OCI-LY7 (cell line): ENCODE measurements around the gene FBXO47. TPM values are rescaled to one million over a fixed set of nuclear protein-coding genes. Genes with fewer than 3 reads are reported as not detected.

Experiments used
- BruUV-seq: library from RNA; stranded (reverse); fragments of 400-500 nt; replicated peaks from 2 replicates; lab custom pipeline; 2021; lab: Mats Ljungman, UMichigan
- CTCF ChIA-PET: fragments of 300-600 bp; sonication (Branson Sonifier 250); formaldehyde crosslinking; loops from one replicate; lab custom pipeline; 2022; ENCODE audit warnings: antibody characterized with exemption; ENCODE audit not compliant: unreplicated experiment; lab: Charles Lee
- POLR2A ChIA-PET: fragments of 300-600 bp; sonication (Branson Sonifier 250); formaldehyde crosslinking; loops from one replicate; lab custom pipeline; 2022; ENCODE audit warnings: antibody characterized with exemption; lab: Charles Lee
- DNase-seq: peaks from one replicate; pipeline ENCODE4 v3.0.0-alpha.2; 2015; ENCODE audit warnings: low spot score
- H2AFZ ChIP-seq: fragments of 200-600 bp; sonication (generic), shearing (Covaris generic); 2 replicates; pipeline ENCODE4 v1.6.1; 2014; ENCODE audit warnings: mild to moderate bottlenecking, antibody characterized with exemption, low read length, moderate library complexity
- H3K27ac ChIP-seq: fragments of 200-600 bp; sonication (generic); 2 replicates; pipeline ENCODE4 v1.5.1; 2014; ENCODE audit warnings: mixed run types, low read depth, mild to moderate bottlenecking, moderate library complexity, low read length, inconsistent platforms; ENCODE audit not compliant: poor library complexity, severe bottlenecking
- H3K36me3 ChIP-seq: fragments of 200-600 bp; sonication (generic); 2 replicates; pipeline ENCODE4 v1.6.1; 2014; ENCODE audit warnings: mild to moderate bottlenecking, antibody characterized with exemption, low read length, moderate library complexity, mixed read lengths; ENCODE audit not compliant: insufficient read depth
- H3K4me1 ChIP-seq: fragments of 200-600 bp; sonication (generic); 2 replicates; pipeline ENCODE4 v1.5.1; 2014; ENCODE audit warnings: mild to moderate bottlenecking, low read length; ENCODE audit not compliant: insufficient read depth, poor library complexity, severe bottlenecking
- H3K4me2 ChIP-seq: fragments of 200-600 bp; sonication (generic); 2 replicates; pipeline ENCODE4 v1.6.1; 2014; ENCODE audit warnings: mild to moderate bottlenecking, low read length
- H3K4me3 ChIP-seq: fragments of 200-600 bp; sonication (generic); 2 replicates; pipeline ENCODE4 v1.5.1; 2014; ENCODE audit warnings: mild to moderate bottlenecking, low read depth, low read length; ENCODE audit not compliant: poor library complexity, severe bottlenecking
- H3K79me2 ChIP-seq: fragments of 200-600 bp; sonication (generic); 2 replicates; pipeline ENCODE4 v1.6.1; 2016; ENCODE audit warnings: low read depth, mild to moderate bottlenecking, low read length, moderate library complexity, mixed read lengths; ENCODE audit not compliant: insufficient read depth
- H3K9me2 ChIP-seq: fragments of 200-600 bp; sonication (generic); 2 replicates; pipeline ENCODE4 v1.6.1; 2016; ENCODE audit warnings: mild to moderate bottlenecking, low read length, mixed read lengths; ENCODE audit not compliant: insufficient read depth
- H3K9me3 ChIP-seq: fragments of 200-600 bp; sonication (generic); 2 replicates; pipeline ENCODE4 v1.6.1; 2014; ENCODE audit warnings: mild to moderate bottlenecking, mixed run types, low read length, mixed read lengths
- H4K20me1 ChIP-seq: fragments of 200-600 bp; sonication (generic); 2 replicates; pipeline ENCODE4 v1.6.1; 2014; ENCODE audit warnings: mild to moderate bottlenecking, antibody characterized with exemption, low read length, moderate library complexity, mixed read lengths; ENCODE audit not compliant: insufficient read depth
- CTCF ChIP-seq: fragments of 200-600 bp; sonication (generic); conservative IDR thresholded peaks from 2 replicates; pipeline ENCODE4 v1.5.1; 2014; ENCODE audit warnings: mild to moderate bottlenecking, antibody characterized with exemption, low read length, moderate library complexity, mixed read lengths
- EZH2phosphoT487 ChIP-seq: fragments of 200-600 bp; sonication (generic); IDR thresholded peaks from 2 replicates; pipeline ENCODE4 v1.6.1; 2018; ENCODE audit warnings: low read depth, borderline replicate concordance, mild to moderate bottlenecking, mixed run types, antibody characterized with exemption, low read length, moderate library complexity, mixed read lengths
- intact Hi-C: fragments of 100-400 bp; cut with micrococcal nuclease; formaldehyde crosslinking; loops from one replicate; pipeline ENCODE4 v1.10.0; 2022; ENCODE audit not compliant: unreplicated experiment
- microRNA-seq: library from miRNA; unstranded; fragments of <30 nt; microRNA quantifications from one replicate; pipeline ENCODE4 v1.2.0, GENCODE V29; 2022; ENCODE audit warnings: borderline replicate concordance
- small RNA-seq: library from RNA; depleted of rRNA; stranded (forward); fragments of <200 nt; gene quantifications from one replicate; pipeline ENCODE3, GENCODE V24; 2014
- total RNA-seq, 2 experiments: library from RNA; depleted of rRNA in 1 of 2; stranded (reverse); fragments of >200 nt in 1 of 2; shearing (Covaris generic) in 1 of 2; gene quantifications; 2 replicates each; pipeline ENCODE4 v1.2.3, GENCODE V29; 2014 to 2022

The FBXO47 gene
- total RNA-seq, 2 experiments from 2014 or later, result 0.13 TPM; not detected in 1

GRCh38 chr17:38888842-38889241 lies 78.4 kb downstream of the FBXO47 start:
- Histone ChIP-seq H3K9me3 (no peaks in the 10 kb centered on the region), H3K4me1 (peaks cover 42% of the 10 kb centered on the region), H4K20me1 (no peaks in the 10 kb centered on the region), H2AFZ (no peak overlapping the region), H3K9me2 (no peaks in the 10 kb centered on the region), H3K27ac (no peak overlapping the region), H3K36me3 (peaks cover 89% of the 10 kb centered on the region), H3K79me2 (peaks cover 20% of the 10 kb centered on the region; the same call in 1 of the 2 replicates), H3K4me3 (no peak overlapping the region), H3K4me2 (no peak overlapping the region)
- TF ChIP-seq CTCF (no peak), EZH2phosphoT487 (no peak)
- ChIA-PET POLR2A (no interaction called here), CTCF (no interaction called here)
- DNase-seq, result no peak
- intact Hi-C loops, result no loop called here
- no TSS peak for BruUV-seq

GRCh38 chr17:38886643-38887010 lies 80.6 kb downstream of the FBXO47 start:
- Histone ChIP-seq H4K20me1 (no peaks in the 10 kb centered on the region), H2AFZ (no peak overlapping the region), H3K4me2 (no peak overlapping the region; the same call in 1 of the 2 replicates), H3K4me3 (no peak overlapping the region), H3K27ac (no peak overlapping the region), H3K4me1 (peaks cover 38% of the 10 kb centered on the region), H3K9me2 (no peaks in the 10 kb centered on the region), H3K36me3 (peaks cover 89% of the 10 kb centered on the region), H3K79me2 (peaks cover 40% of the 10 kb centered on the region; the same call in 1 of the 2 replicates), H3K9me3 (no peaks in the 10 kb centered on the region)
- TF ChIP-seq EZH2phosphoT487, result no peak
- BruUV-seq, result no TSS peak
- DNase-seq, result no peak
- ChIA-PET POLR2A (interaction anchor here (1.3 to 2.3 kb wide), 2 partner anchors 11 to 15 kb away, joined by 4 to 9 read pairs; no protein-coding TSS in a partner anchor), CTCF (no interaction called here)
- intact Hi-C loops, result no loop called here

Small RNA genes lying within 50 kb of the gene (microRNA-seq; reads per million reads assigned to microRNA genes)
- 5.3 reads per million for gene MIR6779

Small RNA genes lying within 50 kb of the gene (small RNA-seq; reads per million reads assigned to genes)
- gene MIR6779, result not detected

Other genes starting within 250 kb of the FBXO47 start
- gene CISD3, start 237.1 kb downstream of the FBXO47 start, total RNA-seq (2014; rRNA removed; shearing (Covaris generic)), result 11.4 and 13.4 TPM in 2 replicates
- 24.9 and 25.1 TPM in 2 replicates for gene CISD3, start 237.1 kb downstream of the FBXO47 start, total RNA-seq (2022)
- gene PCGF2, start 219.1 kb downstream of the FBXO47 start, total RNA-seq (2014; rRNA removed; shearing (Covaris generic)), result 8.9 and 12.8 TPM in 2 replicates
- gene PCGF2, start 219.1 kb downstream of the FBXO47 start, total RNA-seq (2022), result 40.0 and 47.3 TPM in 2 replicates
- 290 and 348 TPM in 2 replicates for gene PSMB3, start 214.7 kb downstream of the FBXO47 start, total RNA-seq (2014; rRNA removed; shearing (Covaris generic))
- 231 and 246 TPM in 2 replicates for gene PSMB3, start 214.7 kb downstream of the FBXO47 start, total RNA-seq (2022)
- gene PIP4K2B, start 167.8 kb downstream of the FBXO47 start, total RNA-seq (2014; rRNA removed; shearing (Covaris generic)), result 23.6 and 33.0 TPM in 2 replicates
- 37.8 and 38.6 TPM in 2 replicates for gene PIP4K2B, start 167.8 kb downstream of the FBXO47 start, total RNA-seq (2022)
- 22.2 and 25.4 TPM in 2 replicates for gene CWC25, start 142.1 kb downstream of the FBXO47 start, total RNA-seq (2014; rRNA removed; shearing (Covaris generic))
- gene CWC25, start 142.1 kb downstream of the FBXO47 start, total RNA-seq (2022), result 26.8 and 30.8 TPM in 2 replicates
- 1,289 and 1,881 TPM in 2 replicates for gene RPL23, start 113.7 kb downstream of the FBXO47 start, total RNA-seq (2014; rRNA removed; shearing (Covaris generic))
- 1,611 and 1,766 TPM in 2 replicates for gene RPL23, start 113.7 kb downstream of the FBXO47 start, total RNA-seq (2022)
- gene LASP1, start 97.3 kb downstream of the FBXO47 start, total RNA-seq (2014; rRNA removed; shearing (Covaris generic)), result 44.3 and 48.6 TPM in 2 replicates
- 101 and 110 TPM in 2 replicates for gene LASP1, start 97.3 kb downstream of the FBXO47 start, total RNA-seq (2022)
- gene PLXDC1, start 184.2 kb upstream of the FBXO47 start, total RNA-seq (2014; rRNA removed; shearing (Covaris generic)), result 0.13 and 0.41 TPM in 2 replicates
- 0.67 TPM in 1 of 2 replicates, not detected in the other for gene PLXDC1, start 184.2 kb upstream of the FBXO47 start, total RNA-seq (2022)
- 0.16 and 2.4 TPM in 2 replicates for gene ARL5C, start 198.8 kb upstream of the FBXO47 start, total RNA-seq (2014; rRNA removed; shearing (Covaris generic))
- 0.65 and 0.68 TPM in 2 replicates for gene ARL5C, start 198.8 kb upstream of the FBXO47 start, total RNA-seq (2022)
- gene CACNB1, start 230.3 kb upstream of the FBXO47 start, total RNA-seq (2014; rRNA removed; shearing (Covaris generic)), result 17.9 and 23.7 TPM in 2 replicates
- gene CACNB1, start 230.3 kb upstream of the FBXO47 start, total RNA-seq (2022), result 30.9 and 35.5 TPM in 2 replicates
- gene RPL19, start 232.9 kb upstream of the FBXO47 start, total RNA-seq (2014; rRNA removed; shearing (Covaris generic)), result 4,395 and 6,079 TPM in 2 replicates
- 3,132 and 3,168 TPM in 2 replicates for gene RPL19, start 232.9 kb upstream of the FBXO47 start, total RNA-seq (2022)